HG02759 (cell line): ENCODE measurements around the gene ACTC1.

Source experiments
- ATAC-seq: cut with Tn5 transposase; IDR thresholded peaks from one replicate; pipeline ENCODE4 v1.9.1; 2021; ENCODE audit warnings: mild to moderate bottlenecking, moderate library complexity; ENCODE audit not compliant: unreplicated experiment

Gene ACTC1

GRCh38 chr15:34759992-34760391 lies 35.4 kb downstream of the ACTC1 start:
- ATAC-seq: no peak

- no peak for ATAC-seq
Measured at GRCh38 chr15:34759347-34759746, 36.0 kb downstream of the ACTC1 start.

GRCh38 chr15:34757262-34757661 lies 38.1 kb downstream of the ACTC1 start:
- ATAC-seq: no peak

GRCh38 chr15:34755419-34755773 lies 40.0 kb downstream of the ACTC1 start:
- ATAC-seq: no peak

GRCh38 chr15:34754674-34755418 lies 40.5 kb downstream of the ACTC1 start, which contains the start of gene GJD2:
Gene GJD2 (minus strand): TSS chr15:34754998. CDS start chr15:34754488, 510 bp downstream.
- ATAC-seq: no peak

- no peak for ATAC-seq
Measured at GRCh38 chr15:34754171-34754601, 41.2 kb downstream of the ACTC1 start.

GRCh38 chr15:34753236-34753894 lies 42.0 kb downstream of the ACTC1 start:
- no peak for ATAC-seq

- no peak for ATAC-seq
Measured at GRCh38 chr15:34749691-34750090, 45.7 kb downstream of the ACTC1 start.
